RWPE2 (cell line): ENCODE results near the gene FAM168B.

Source experiments
- ATAC-seq: fragments of 200-7000 bp; cut with Tn5 transposase; 3 replicates; pipeline ENCODE4 v1.9.1; 2021; ENCODE audit warnings: low read depth
- DNase-seq: peaks from one replicate; pipeline ENCODE4 v3.0.0-alpha.2; 2020; ENCODE audit warnings: low spot score
- H3K27ac ChIP-seq: fragments of 450-650 bp; 2 replicates; pipeline ENCODE4 v1.5.1; 2017; ENCODE audit warnings: mild to moderate bottlenecking; ENCODE audit not compliant: poor library complexity, severe bottlenecking
- H3K27me3 ChIP-seq: fragments of 250-450 bp; sonication (Bioruptor Pico); 2 replicates; pipeline ENCODE4 v1.5.1; 2021; ENCODE audit warnings: mild to moderate bottlenecking, moderate library complexity; ENCODE audit not compliant: insufficient read depth, poor library complexity, severe bottlenecking
- H3K36me3 ChIP-seq: fragments of 250-450 bp; sonication (Bioruptor Pico); 2 replicates; pipeline ENCODE4 v1.5.1; 2020; ENCODE audit warnings: low read depth, mild to moderate bottlenecking, moderate library complexity
- H3K4me1 ChIP-seq: fragments of 250-450 bp; sonication (Bioruptor Pico); 2 replicates; pipeline ENCODE4 v1.5.1; 2021; ENCODE audit warnings: mild to moderate bottlenecking, moderate library complexity; ENCODE audit not compliant: insufficient read depth, poor library complexity, severe bottlenecking
- H3K4me3 ChIP-seq: fragments of 250-450 bp; sonication (Bioruptor Pico); 2 replicates; pipeline ENCODE4 v1.5.1; 2021; ENCODE audit warnings: mild to moderate bottlenecking, moderate library complexity; ENCODE audit not compliant: severe bottlenecking
- H3K9me3 ChIP-seq: fragments of 250-450 bp; sonication (Bioruptor Pico); 2 replicates; pipeline ENCODE4 v1.5.1; 2021; ENCODE audit warnings: mild to moderate bottlenecking, moderate library complexity; ENCODE audit not compliant: severe bottlenecking
- TF ChIP-seq, protein P1 (sequence below): fragments of 450-650 bp; IDR thresholded peaks from one replicate; pipeline ENCODE4 v1.5.1; 2017; ENCODE audit warnings: mild to moderate bottlenecking, moderate library complexity; ENCODE audit not compliant: poor library complexity, severe bottlenecking

The FAM168B gene

DNA sequence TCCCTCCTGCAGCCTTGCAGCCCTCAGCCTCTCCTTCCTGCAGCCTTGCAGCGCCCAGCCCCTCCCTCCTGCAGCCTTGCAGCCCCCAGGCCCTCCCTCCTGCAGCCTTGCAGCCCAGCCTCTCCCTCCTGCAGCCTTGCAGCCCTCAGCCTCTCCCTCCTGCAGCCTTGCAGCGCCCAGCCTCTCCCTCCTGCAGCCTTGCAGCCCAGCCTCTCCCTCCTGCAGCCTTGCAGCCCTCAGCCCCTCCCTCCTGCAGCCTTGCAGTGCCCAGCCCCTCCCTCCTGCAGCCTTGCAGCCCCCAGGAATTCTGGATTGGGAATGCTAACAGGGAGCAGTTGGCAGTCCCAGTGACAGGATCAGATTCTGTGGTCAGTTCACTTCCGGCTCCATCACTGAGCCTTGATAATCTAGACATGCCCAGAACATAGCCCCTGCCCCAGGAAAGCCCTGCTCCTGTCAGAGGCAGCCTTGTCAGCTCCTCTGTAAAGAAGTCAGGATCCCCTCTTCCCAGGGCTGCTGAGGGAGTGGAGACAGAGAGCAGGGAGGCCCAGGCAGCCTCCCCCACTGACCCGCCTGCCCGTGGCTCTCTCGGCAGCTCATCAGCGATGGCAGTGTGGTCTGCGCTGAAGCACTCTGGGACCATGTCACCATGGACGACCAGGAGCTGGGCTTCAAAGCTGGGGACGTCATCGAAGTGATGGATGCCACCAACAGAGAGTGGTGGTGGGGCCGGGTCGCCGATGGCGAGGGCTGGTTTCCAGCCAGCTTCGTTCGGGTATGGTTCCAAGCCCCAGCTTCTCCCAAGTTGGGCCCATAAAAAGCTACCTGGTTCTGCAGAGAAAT, 54.8 kb downstream of the FAM168B start:
- H3K4me3 ChIP-seq = no peak overlapping the region
- no peaks in the 10 kb centered on the region for H3K27me3 ChIP-seq
- no peak for ATAC-seq

DNA sequence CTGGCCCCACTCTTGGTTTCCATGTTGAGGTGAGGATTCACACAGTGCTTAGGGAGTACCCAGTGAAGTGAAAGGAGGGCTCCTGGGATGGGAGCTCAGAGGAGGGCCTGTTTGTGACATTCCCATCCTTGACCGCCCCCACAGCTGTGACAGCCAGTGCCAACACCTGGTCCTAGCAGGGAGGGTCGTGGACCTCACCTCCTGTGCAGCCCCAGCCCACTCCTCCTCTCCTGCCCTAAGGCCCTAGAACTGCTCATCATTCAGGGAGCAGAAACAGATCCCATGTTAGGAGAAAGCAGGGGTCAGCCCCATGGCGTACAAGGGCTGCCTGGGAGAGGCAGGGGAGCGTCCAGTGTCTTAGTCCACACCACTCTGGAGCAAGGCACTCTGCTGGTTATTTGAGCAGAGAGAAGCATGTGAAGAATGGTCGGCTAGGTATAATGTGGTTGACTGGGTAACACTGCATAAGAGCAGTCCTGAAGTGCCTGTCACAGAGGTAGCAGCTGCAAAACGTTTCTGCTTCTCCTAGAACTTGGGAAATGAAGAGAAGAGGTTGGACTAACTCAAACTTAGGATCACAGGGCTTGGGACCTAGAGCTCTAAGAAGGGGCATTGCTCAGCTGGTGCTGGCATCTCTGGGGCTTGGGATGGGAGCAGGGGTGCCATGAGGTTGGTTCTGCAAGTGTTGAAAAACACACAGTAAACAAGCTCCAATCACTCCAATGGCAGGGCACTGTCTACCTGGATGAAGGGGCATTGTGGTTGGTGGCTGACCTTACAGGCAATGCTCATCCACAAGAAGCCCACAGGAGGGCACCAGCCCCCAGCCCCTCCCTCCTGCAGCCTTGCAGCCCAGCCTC, 55.6 kb downstream of the FAM168B start:
- H3K9me3 ChIP-seq = no peaks in the 10 kb centered on the region
- no peak for ATAC-seq
- no peaks in the 10 kb centered on the region for H3K36me3 ChIP-seq
- no peak for DNase-seq
- H3K27me3 ChIP-seq = no peaks in the 10 kb centered on the region
- H3K4me1 ChIP-seq = peaks cover 3% of the 10 kb centered on the region
- H3K4me3 ChIP-seq = no peak overlapping the region
- H3K27ac ChIP-seq = no peak overlapping the region
- TF ChIP-seq, protein P1, sequence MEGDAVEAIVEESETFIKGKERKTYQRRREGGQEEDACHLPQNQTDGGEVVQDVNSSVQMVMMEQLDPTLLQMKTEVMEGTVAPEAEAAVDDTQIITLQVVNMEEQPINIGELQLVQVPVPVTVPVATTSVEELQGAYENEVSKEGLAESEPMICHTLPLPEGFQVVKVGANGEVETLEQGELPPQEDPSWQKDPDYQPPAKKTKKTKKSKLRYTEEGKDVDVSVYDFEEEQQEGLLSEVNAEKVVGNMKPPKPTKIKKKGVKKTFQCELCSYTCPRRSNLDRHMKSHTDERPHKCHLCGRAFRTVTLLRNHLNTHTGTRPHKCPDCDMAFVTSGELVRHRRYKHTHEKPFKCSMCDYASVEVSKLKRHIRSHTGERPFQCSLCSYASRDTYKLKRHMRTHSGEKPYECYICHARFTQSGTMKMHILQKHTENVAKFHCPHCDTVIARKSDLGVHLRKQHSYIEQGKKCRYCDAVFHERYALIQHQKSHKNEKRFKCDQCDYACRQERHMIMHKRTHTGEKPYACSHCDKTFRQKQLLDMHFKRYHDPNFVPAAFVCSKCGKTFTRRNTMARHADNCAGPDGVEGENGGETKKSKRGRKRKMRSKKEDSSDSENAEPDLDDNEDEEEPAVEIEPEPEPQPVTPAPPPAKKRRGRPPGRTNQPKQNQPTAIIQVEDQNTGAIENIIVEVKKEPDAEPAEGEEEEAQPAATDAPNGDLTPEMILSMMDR = no peak

More for the DNA sequence above, 54.8 kb downstream of the FAM168B start:
- H3K36me3 ChIP-seq = no peaks in the 10 kb centered on the region
- H3K27ac ChIP-seq = no peak overlapping the region
- DNase-seq = no peak
- H3K9me3 ChIP-seq = no peaks in the 10 kb centered on the region
- H3K4me1 ChIP-seq = peaks cover 3% of the 10 kb centered on the region
- TF ChIP-seq, protein P1 = no peak

DNA sequence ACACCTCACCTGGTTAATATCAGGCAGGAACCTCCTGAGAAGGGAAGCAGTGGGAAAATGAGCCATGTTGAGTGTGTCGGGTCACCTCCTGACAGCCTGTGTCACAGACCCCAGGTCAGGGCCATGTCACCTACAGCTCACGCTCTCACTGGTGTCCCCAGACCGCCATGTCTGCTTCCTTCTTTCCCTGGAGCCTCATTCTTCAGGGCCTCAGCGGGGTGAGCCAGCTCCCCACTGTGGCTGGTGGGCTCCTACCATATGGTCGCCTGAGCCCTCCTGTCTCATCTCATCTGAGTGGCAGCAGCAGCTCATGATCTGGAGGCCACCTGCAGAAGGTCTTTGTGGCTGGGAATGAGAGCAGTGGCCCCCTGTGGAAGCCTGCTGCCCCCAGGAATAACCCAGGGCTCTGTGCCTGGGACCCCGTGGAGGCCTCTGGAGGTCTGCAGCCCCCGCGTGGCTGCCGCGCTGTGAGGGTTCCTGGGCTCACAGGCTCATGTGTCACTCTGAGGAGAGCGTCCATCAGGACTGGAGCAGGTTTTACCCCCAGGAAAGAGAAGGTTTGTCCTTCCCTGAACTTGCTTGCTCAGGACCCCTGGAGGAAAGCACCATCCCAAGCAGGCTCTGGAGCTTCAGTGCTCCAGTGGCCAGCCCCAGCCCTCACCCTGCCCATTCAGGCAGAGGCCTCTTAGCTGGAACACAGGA, 56.4 kb downstream of the FAM168B start:
- DNase-seq (no peak), ATAC-seq (no peak)
- TF ChIP-seq, protein P1 = no peak
- Histone ChIP-seq H3K27ac (no peak overlapping the region), H3K9me3 (no peaks in the 10 kb centered on the region), H3K27me3 (no peaks in the 10 kb centered on the region), H3K36me3 (no peaks in the 10 kb centered on the region), H3K4me3 (no peak overlapping the region), H3K4me1 (peaks cover 3% of the 10 kb centered on the region)

DNA sequence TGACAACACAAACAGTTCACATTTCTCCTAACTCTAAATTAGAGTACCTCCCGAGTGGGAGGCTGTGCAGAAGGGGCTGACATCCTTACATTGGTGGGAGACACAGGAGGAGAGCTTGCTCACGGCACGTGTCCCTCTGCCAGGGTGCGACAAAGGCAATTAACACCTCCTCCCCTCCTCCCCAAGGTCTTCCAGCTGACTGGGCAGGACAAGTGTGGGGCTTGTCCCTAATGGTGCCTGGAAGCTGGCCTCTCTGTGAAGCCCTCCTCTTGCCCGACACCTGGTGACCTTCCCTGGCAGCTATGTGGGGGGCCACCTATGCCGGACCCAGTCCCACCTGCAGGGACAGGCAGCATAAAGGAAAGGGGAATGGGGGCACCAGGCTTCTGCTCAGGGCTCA, 57.0 kb downstream of the FAM168B start:
- Histone ChIP-seq H3K27me3 (no peaks in the 10 kb centered on the region), H3K4me3 (no peak overlapping the region), H3K4me1 (peaks cover 3% of the 10 kb centered on the region), H3K27ac (no peak overlapping the region), H3K9me3 (no peaks in the 10 kb centered on the region), H3K36me3 (no peaks in the 10 kb centered on the region)
- TF ChIP-seq, protein P1 = no peak
- DNase-seq = no peak
- ATAC-seq = no peak
